Activated CD4-positive, alpha-beta T cell treated with anti-CD3 and anti-CD28 coated beads, Interleukin-2, amount 50 U/mL, for 4 hours (primary cell): ENCODE results near the gene KLHL40.

Experiments used
- DNase-seq, 2 experiments: peaks; one replicate each; pipeline ENCODE4 v3.0.0-alpha.2; 2020

Gene KLHL40

GRCh38 chr3:42728056-42728455 is 42.7 kb downstream of the KLHL40 start:
- DNase-seq: no peak

GRCh38 chr3:42728668-42729364 is 43.5 kb downstream of the KLHL40 start:
- no peak for DNase-seq

- no peak for DNase-seq
These were observed 44.2 kb downstream of the KLHL40 start for GRCh38 chr3:42729404-42730145.

GRCh38 chr3:42730294-42730693 is 45.0 kb downstream of the KLHL40 start:
- no peak for DNase-seq

- no peak for DNase-seq
These were observed 45.5 kb downstream of the KLHL40 start for GRCh38 chr3:42730706-42731420.

- no peak for DNase-seq
These were observed 46.3 kb downstream of the KLHL40 start for GRCh38 chr3:42731476-42732195.

GRCh38 chr3:42732196-42732828 is 47.0 kb downstream of the KLHL40 start:
- no peak for DNase-seq

GRCh38 chr3:42732829-42733459 is 47.6 kb downstream of the KLHL40 start:
- no peak for DNase-seq

- DNase-seq: no peak
These were observed 48.3 kb downstream of the KLHL40 start for GRCh38 chr3:42733501-42734262.

- no peak for DNase-seq
These were observed 49.0 kb downstream of the KLHL40 start for GRCh38 chr3:42734263-42734860.

- no peak for DNase-seq
These were observed 49.7 kb downstream of the KLHL40 start for GRCh38 chr3:42735019-42735418.

- no peak for DNase-seq
These were observed 50.3 kb downstream of the KLHL40 start for GRCh38 chr3:42735615-42736014.

GRCh38 chr3:42736081-42736480 is 50.7 kb downstream of the KLHL40 start:
- DNase-seq: no peak

GRCh38 chr3:42736531-42736930 is 51.2 kb downstream of the KLHL40 start:
- no peak for DNase-seq

- DNase-seq: no peak
These were observed 54.2 kb downstream of the KLHL40 start for GRCh38 chr3:42739401-42740158.

- no peak for DNase-seq
These were observed 56.5 kb downstream of the KLHL40 start for GRCh38 chr3:42741796-42742195.
